B cell (primary cell): ENCODE measurements around the gene MYCN. TPM values are rescaled to one million over a fixed set of nuclear protein-coding genes. Genes with fewer than 3 reads are reported as not detected.

Experiments used
- ATAC-seq: fragments of 200-7000 bp; cut with Tn5 transposase; one replicate; pipeline ENCODE4 v1.10.0; 2021; ENCODE audit warnings: low read depth, mild to moderate bottlenecking, moderate number of reproducible peaks, moderate library complexity
- CTCF ChIA-PET: fragments of 350-600 bp; sonication (Branson Sonifier 250); formaldehyde crosslinking; loops from one replicate; lab custom pipeline; 2021; ENCODE audit warnings: antibody characterized with exemption, inconsistent platforms; lab: Charles Lee
- POLR2A ChIA-PET: fragments of 350-600 bp; sonication (Branson Sonifier 250); formaldehyde crosslinking; loops from one replicate; lab custom pipeline; 2021; ENCODE audit warnings: antibody characterized with exemption; lab: Charles Lee
- DNase-seq: peaks from one replicate; pipeline ENCODE4 v3.0.0; 2013
- H2AFZ ChIP-seq: 2 replicates; pipeline ENCODE4 v1.6.1; 2012; ENCODE audit warnings: mild to moderate bottlenecking, low read depth, low read length; ENCODE audit not compliant: insufficient read depth, poor library complexity, severe bottlenecking
- H3K27ac ChIP-seq, 2 donors: 1 replicate in 1 of 2; 2 replicates in 1 of 2; pipeline ENCODE4 v1.5.1; 2012 to 2013; ENCODE audit warnings: low read length in 2 of 2, mild to moderate bottlenecking in 2 of 2, moderate library complexity in 1 of 2
- H3K27me3 ChIP-seq, 4 experiments: fragments of 200-600 bp in 1 of 4; sonication (generic) in 1 of 4; replicated peaks in 1 of 4; 1 replicate in 2 of 4; 2 replicates in 2 of 4; pipeline versions ENCODE4 v1.6.1 to v1.7.0; 2013 to 2016; ENCODE audit warnings: low read length in 3 of 4, mild to moderate bottlenecking in 2 of 4, mixed read lengths in 1 of 4, moderate library complexity in 1 of 4; ENCODE audit not compliant: insufficient read depth in 4 of 4, control insufficient read depth in 3 of 4; ENCODE audit errors: control extremely low read depth in 1 of 4
- H3K36me3 ChIP-seq, 2 experiments: replicated peaks in 1 of 2; 1 replicate in 1 of 2; 2 replicates in 1 of 2; pipeline versions ENCODE4 v1.6.1 to v1.7.1; 2013; ENCODE audit warnings: low read length in 1 of 2; ENCODE audit not compliant: insufficient read depth in 2 of 2, control insufficient read depth in 1 of 2; ENCODE audit errors: control extremely low read depth in 1 of 2, extremely low read depth in 1 of 2
- H3K4me1 ChIP-seq, 2 donors: fragments of 200-600 bp in 1 of 2; sonication (generic) in 1 of 2; 1 replicate in 1 of 2; 2 replicates in 1 of 2; pipeline versions ENCODE4 v1.5.1 to v1.6.1; 2013 to 2017; ENCODE audit warnings: low read length in 2 of 2; ENCODE audit not compliant: control insufficient read depth in 2 of 2, insufficient read depth in 2 of 2
- H3K4me2 ChIP-seq: replicated peaks from 2 replicates; pipeline ENCODE3; 2012; ENCODE audit warnings: mild to moderate bottlenecking, low read depth, low read length; ENCODE audit not compliant: poor library complexity, severe bottlenecking
- H3K4me3 ChIP-seq, 5 experiments: fragments of 200-600 bp in 1 of 5; sonication (generic) in 1 of 5; 1 replicate in 3 of 5; 2 replicates in 2 of 5; pipeline versions ENCODE4 v1.5.1 to v1.7.0; 2011 to 2016; ENCODE audit warnings: low read length in 4 of 5, mild to moderate bottlenecking in 4 of 5, low read depth in 2 of 5, control low read depth in 1 of 5, moderate library complexity in 1 of 5; ENCODE audit not compliant: insufficient read depth in 1 of 5; ENCODE audit errors: control extremely low read depth in 1 of 5, extremely low read depth in 1 of 5
- H3K79me2 ChIP-seq: fragments of 200-600 bp; sonication (generic); one replicate; pipeline ENCODE4 v1.6.0; 2016; ENCODE audit warnings: low read length; ENCODE audit not compliant: control insufficient read depth, insufficient read depth
- H3K9ac ChIP-seq: fragments of 200-600 bp; sonication (generic); 2 replicates; pipeline ENCODE4 v1.6.1; 2017; ENCODE audit warnings: mild to moderate bottlenecking, low read length, moderate library complexity
- H3K9me3 ChIP-seq, 3 donors: one replicate each; pipeline versions ENCODE4 v1.6.1 to v1.7.1; 2013; ENCODE audit warnings: low read length in 2 of 3; ENCODE audit not compliant: control insufficient read depth in 2 of 3, insufficient read depth in 1 of 3; ENCODE audit errors: control extremely low read depth in 1 of 3
- H4K20me1 ChIP-seq: 2 replicates; pipeline ENCODE4 v1.6.0; 2012; ENCODE audit warnings: mild to moderate bottlenecking, low read length; ENCODE audit not compliant: insufficient read depth, control insufficient read depth, poor library complexity, severe bottlenecking
- H3K27ac Mint-ChIP-seq: one replicate; pipeline ENCODE4 v1.8.0; 2021; ENCODE audit warnings: mixed read lengths
- H3K27me3 Mint-ChIP-seq: one replicate; pipeline ENCODE4 v1.8.0; 2021; ENCODE audit warnings: mixed read lengths
- H3K4me1 Mint-ChIP-seq: one replicate; pipeline ENCODE4 v1.8.0; 2021; ENCODE audit warnings: mixed read lengths
- H3K4me3 Mint-ChIP-seq: one replicate; pipeline ENCODE4 v1.8.0; 2021; ENCODE audit warnings: mixed read lengths
- H3K9me3 Mint-ChIP-seq: one replicate; pipeline ENCODE4 v1.8.0; 2022; ENCODE audit warnings: mixed read lengths; ENCODE audit not compliant: insufficient read depth
- CTCF ChIP-seq: fragments of 200-600 bp; IDR thresholded peaks from one replicate; pipeline ENCODE4 v1.8.0; 2022; ENCODE audit warnings: antibody characterized with exemption, mild to moderate bottlenecking
- EZH2 ChIP-seq: IDR thresholded peaks from 2 replicates; pipeline ENCODE4 v1.6.1; 2012; ENCODE audit warnings: borderline replicate concordance, low read depth, mild to moderate bottlenecking, moderate library complexity, low read length; ENCODE audit not compliant: insufficient read depth, poor library complexity, severe bottlenecking
- WGBS: methylation state at CpG from one replicate; pipeline ENCODE4 v1.1.5; 2013; ENCODE audit warnings: missing lambda C conversion rate; ENCODE audit not compliant: insufficient coverage; 5-methylcytosine and 5-hydroxymethylcytosine counted together
- intact Hi-C: fragments of 100-400 bp; cut with micrococcal nuclease; formaldehyde crosslinking; loops from one replicate; pipeline ENCODE4 v1.10.0; 2022
- polyA plus RNA-seq: library from polyadenylated mRNA; depleted of rRNA; stranded (reverse); fragments of >200 nt; gene quantifications from 2 replicates; pipeline ENCODE4 v1.2.3, GENCODE V29; 2012
- total RNA-seq, 2 donors: library from RNA; stranded (reverse); fragments of 120-200 nt in 1 of 2; gene quantifications; 1 replicate in 1 of 2; 2 replicates in 1 of 2; pipeline versions ENCODE4 v1.2.3 to v1.2.4, GENCODE V29; 2013 to 2022

Gene MYCN
- total and polyA plus RNA-seq, 2 donors (not counting 1 experiment from before 2014, with no cell fraction given): not detected

- POLR2A ChIA-PET: no interaction called here
- H3K4me3 ChIP-seq: no peak overlapping the region
- H2AFZ ChIP-seq: no peak overlapping the region
- DNase-seq (no peak), ATAC-seq (no peak)
- intact Hi-C loops: no loop called here
- CTCF ChIA-PET: interaction anchor here (0.6 kb wide), 1 partner anchor 8 kb away, joined by 3 read pairs; no protein-coding TSS in a partner anchor
- Mint-ChIP-seq H3K27ac (no peak overlapping the region), H3K4me3 (no peak overlapping the region), H3K9me3 (no peaks in the 10 kb centered on the region), H3K27me3 (peaks cover 17% of the 10 kb centered on the region), H3K4me1 (no peaks in the 10 kb centered on the region)
- whole genome bisulfite sequencing: 71% methylated on average over 1 of the region's 2 CpGs
- no peaks in the 10 kb centered on the region for H4K20me1 ChIP-seq
- no peaks in the 10 kb centered on the region for H3K27me3 ChIP-seq
- H3K27ac ChIP-seq: no peak overlapping the region
- H3K79me2 ChIP-seq: no peaks in the 10 kb centered on the region
- H3K4me1 ChIP-seq: no peaks in the 10 kb centered on the region
- peaks cover 0 to 3% (median 0%) of the 10 kb centered on the region in 3 donors for H3K9me3 ChIP-seq
- no peak for TF ChIP-seq CTCF
- no peak for TF ChIP-seq EZH2
- no peak overlapping the region for H3K4me2 ChIP-seq
- H3K36me3 ChIP-seq: no peaks in the 10 kb centered on the region
- H3K9ac ChIP-seq: no peak overlapping the region
Observed at GRCh38 chr2:15931319-15931890, 8.9 kb upstream of the MYCN start.

GRCh38 chr2:15931950-15932349, 8.4 kb upstream of the MYCN start:
- Histone ChIP-seq H3K36me3 (no peaks in the 10 kb centered on the region), H3K9me3 (peaks cover 0 to 3% (median 0%) of the 10 kb centered on the region in 3 donors), H3K27ac (no peak overlapping the region), H2AFZ (no peak overlapping the region), H3K27me3 (no peaks in the 10 kb centered on the region), H3K4me3 (no peak overlapping the region), H3K4me1 (no peaks in the 10 kb centered on the region), H3K79me2 (no peaks in the 10 kb centered on the region), H3K9ac (no peak overlapping the region), H3K4me2 (no peak overlapping the region), H4K20me1 (no peaks in the 10 kb centered on the region)
- CTCF ChIA-PET: interaction anchor here (0.6 kb wide), 1 partner anchor 8 kb away, joined by 3 read pairs; no protein-coding TSS in a partner anchor
- ATAC-seq (no peak), DNase-seq (no peak)
- Mint-ChIP-seq H3K4me1 (no peaks in the 10 kb centered on the region), H3K9me3 (no peaks in the 10 kb centered on the region), H3K27ac (no peak overlapping the region), H3K4me3 (no peak overlapping the region), H3K27me3 (peaks cover 22% of the 10 kb centered on the region)
- POLR2A ChIA-PET: no interaction called here
- no peak for TF ChIP-seq CTCF
- TF ChIP-seq EZH2: no peak
- WGBS: 90% methylated on average over 3 of the region's 5 CpGs
- intact Hi-C loops: no loop called here
